H1 (cell line): Measurements from ENCODE around the gene GADD45B. TPM values are rescaled to one million over a fixed set of nuclear protein-coding genes. Genes with fewer than 3 reads are reported as not detected.

Source experiments
- ATF2 ChIP-seq: IDR thresholded peaks from 2 replicates; pipeline ENCODE4 v1.6.1; 2012; ENCODE audit warnings: low read length, inconsistent platforms
- BRCA1 ChIP-seq: IDR thresholded peaks from 2 replicates; pipeline ENCODE4 v1.6.1; 2012; ENCODE audit warnings: low read depth, low read length, improper control_type of control experiment
- CBX5 ChIP-seq: fragments of 300-800, 300-1000 bp; sonication (generic); IDR thresholded peaks from 2 replicates; pipeline ENCODE4 v1.7.1; 2016; ENCODE audit warnings: antibody characterized with exemption, low read length, low read depth
- CREB1 ChIP-seq: IDR thresholded peaks from 2 replicates; pipeline ENCODE4 v1.6.1; 2012; ENCODE audit warnings: inconsistent platforms
- CTCF ChIP-seq, 3 experiments: IDR thresholded peaks; 1 replicate in 2 of 3; 2 replicates in 1 of 3; pipeline versions ENCODE4 v1.5.1 to v1.6.1; 2011; ENCODE audit warnings: low read length in 3 of 3, mild to moderate bottlenecking in 3 of 3, inconsistent platforms in 2 of 3, low read depth in 1 of 3, moderate library complexity in 1 of 3; ENCODE audit not compliant: insufficient read depth in 1 of 3; ENCODE audit errors: control extremely low read depth in 1 of 3
- HDAC2 ChIP-seq, 2 experiments: fragments of 300-600 bp in 1 of 2; sonication (generic) in 1 of 2; IDR thresholded peaks; 2 replicates each; pipeline ENCODE4 v1.6.1; 2011 to 2012; ENCODE audit warnings: low read depth in 2 of 2, low read length in 2 of 2, mild to moderate bottlenecking in 2 of 2, moderate library complexity in 2 of 2, borderline replicate concordance in 1 of 2, inconsistent platforms in 1 of 2
- MAFK ChIP-seq: IDR thresholded peaks from 2 replicates; pipeline ENCODE4 v1.6.1; 2012; ENCODE audit warnings: low read depth, mild to moderate bottlenecking, improper control_type of control experiment, low read length
- NANOG ChIP-seq: IDR thresholded peaks from 2 replicates; pipeline ENCODE4 v1.6.1; 2011; ENCODE audit warnings: low read length, low read depth, mild to moderate bottlenecking, inconsistent platforms; ENCODE audit not compliant: insufficient read depth, poor library complexity, severe bottlenecking
- POLR2A ChIP-seq, 2 experiments: IDR thresholded peaks; 1 replicate in 1 of 2; 2 replicates in 1 of 2; pipeline ENCODE4 v1.6.1; 2011; ENCODE audit warnings: low read depth in 2 of 2, low read length in 2 of 2, mild to moderate bottlenecking in 2 of 2; ENCODE audit errors: control extremely low read depth in 1 of 2
- POLR2AphosphoS5 ChIP-seq: IDR thresholded peaks from 2 replicates; pipeline ENCODE4 v1.6.1; 2011; ENCODE audit warnings: low read depth, low read length
- RFX5 ChIP-seq: IDR thresholded peaks from 2 replicates; pipeline ENCODE4 v1.6.1; 2011; ENCODE audit warnings: low read depth, low read length, improper control_type of control experiment, borderline replicate concordance
- RXRA ChIP-seq: IDR thresholded peaks from 2 replicates; pipeline ENCODE4 v1.6.1; 2011; ENCODE audit warnings: low read depth, mild to moderate bottlenecking, low read length, moderate library complexity; ENCODE audit not compliant: insufficient read depth
- SIN3A ChIP-seq, 2 experiments: IDR thresholded peaks in 1 of 2; conservative IDR thresholded peaks in 1 of 2; 2 replicates each; pipeline ENCODE4 v1.6.1; 2011 to 2012; ENCODE audit warnings: low read length in 2 of 2, improper control_type of control experiment in 1 of 2, low read depth in 1 of 2, mild to moderate bottlenecking in 1 of 2
- SP2 ChIP-seq: IDR thresholded peaks from 2 replicates; pipeline ENCODE4 v1.6.1; 2012; ENCODE audit warnings: mild to moderate bottlenecking, low read length, inconsistent platforms
- TCF12 ChIP-seq: IDR thresholded peaks from 2 replicates; pipeline ENCODE4 v1.6.1; 2011; ENCODE audit warnings: low read depth, mild to moderate bottlenecking, low read length
- ZNF274 ChIP-seq: IDR thresholded peaks from 2 replicates; pipeline ENCODE4 v1.7.0; 2012; ENCODE audit warnings: low read length, borderline replicate concordance; ENCODE audit errors: extremely low read depth
- polyA plus RNA-seq, 7 experiments: library from polyadenylated mRNA; depleted of rRNA in 3 of 7; stranded (reverse) in 5 of 7; unstranded in 2 of 7; fragments of >200 nt in 5 of 7; fragments of 200-250 nt in 2 of 7; gene quantifications; 1 replicate in 5 of 7; 2 replicates in 1 of 7; 4 replicates in 1 of 7; pipeline versions ENCODE4 v1.2.1 to v1.2.3, GENCODE V29; 2011 to 2013; ENCODE audit warnings: missing spikeins in 2 of 7, mixed read lengths in 2 of 7
- total RNA-seq: library from RNA; stranded (reverse); fragmentation: NEBNext Ultra II Directional; extraction: Animal tissue kit (Norgen Biotek cat#: 25700); gene quantifications from 2 replicates; pipeline ENCODE4 v1.2.1, GENCODE V29; 2021
- TF ChIP-seq, protein P1 (sequence below): IDR thresholded peaks from 2 replicates; pipeline ENCODE4 v1.6.1; 2012; ENCODE audit warnings: inconsistent platforms
- TF ChIP-seq, protein P2 (sequence below): IDR thresholded peaks from 2 replicates; pipeline ENCODE4 v1.6.1; 2011; ENCODE audit warnings: low read depth, mild to moderate bottlenecking, low read length; ENCODE audit not compliant: insufficient read depth

The GADD45B gene
- total and polyA plus RNA-seq, 2 of the 8 experiments (the other 6 are each of a cell fraction or from before 2014, with no cell fraction given) = 7.4 to 11.4 TPM

GRCh38 chr19:2427429-2428320 lies 48.3 kb upstream of the GADD45B start, which contains the start of gene TIMM13 (continued):
- no peak for TF ChIP-seq MAFK
- TF ChIP-seq TCF12 = no peak
- TF ChIP-seq ZNF274 = no peak
- TF ChIP-seq RFX5 = no peak
- peak; percentile 95 for TF ChIP-seq CREB1
- no peak for TF ChIP-seq ATF2
- peak in 1 of 2 experiments; percentile 59; a peak in 1 of 3 replicates for TF ChIP-seq POLR2A (IDR thresholded peaks at IDR 0.05; ENCODE audit: control extremely low read depth in 1 of 2, low read depth in 2 of 2, low read length in 2 of 2)
- TF ChIP-seq SIN3A (conservative IDR thresholded peaks at IDR 0.05 in 1 of 2, IDR thresholded peaks at IDR 0.05 in 1 of 2; ENCODE audit: low read depth in 1 of 2, low read length in 2 of 2) = peak; percentile 55 to 79; a peak in 2 of 4 replicates
- TF ChIP-seq BRCA1 = no peak
- TF ChIP-seq CBX5 = no peak
- no peak for TF ChIP-seq CTCF (IDR thresholded peaks at IDR 0.05; ENCODE audit: control extremely low read depth in 1 of 3, insufficient read depth in 1 of 3, low read depth in 1 of 3, low read length in 3 of 3)
- TF ChIP-seq NANOG = peak; percentile 6
- peak; percentile 78 for TF ChIP-seq POLR2AphosphoS5
- TF ChIP-seq, protein P1, sequence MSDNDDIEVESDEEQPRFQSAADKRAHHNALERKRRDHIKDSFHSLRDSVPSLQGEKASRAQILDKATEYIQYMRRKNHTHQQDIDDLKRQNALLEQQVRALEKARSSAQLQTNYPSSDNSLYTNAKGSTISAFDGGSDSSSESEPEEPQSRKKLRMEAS = peak; percentile 95
- no peak for TF ChIP-seq HDAC2 (IDR thresholded peaks at IDR 0.05; ENCODE audit: borderline replicate concordance in 1 of 2, low read depth in 2 of 2, low read length in 2 of 2)
- TF ChIP-seq SP2 = no peak
- TF ChIP-seq, protein P2, sequence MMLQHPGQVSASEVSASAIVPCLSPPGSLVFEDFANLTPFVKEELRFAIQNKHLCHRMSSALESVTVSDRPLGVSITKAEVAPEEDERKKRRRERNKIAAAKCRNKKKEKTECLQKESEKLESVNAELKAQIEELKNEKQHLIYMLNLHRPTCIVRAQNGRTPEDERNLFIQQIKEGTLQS = peak; percentile 97
- 0 out of 2 replicates have a peak, but pooled peaks have one; percentile 12 for TF ChIP-seq RXRA
